Liver (tissue), 9 donors: ENCODE measurements around the gene KAT6B. TPM values are rescaled to one million over a fixed set of nuclear protein-coding genes. Genes with fewer than 3 reads are reported as not detected.

Experiments
- DNase-seq: peaks from one replicate; pipeline ENCODE4 v3.0.0-alpha.2; 2017; ENCODE audit warnings: low spot score
- H3K27ac ChIP-seq, 2 donors: one replicate each; pipeline ENCODE4 v1.7.0; 2013; ENCODE audit warnings: inconsistent platforms in 2 of 2, low read length in 2 of 2, control low read depth in 1 of 2, low read depth in 1 of 2, mild to moderate bottlenecking in 1 of 2
- H3K27me3 ChIP-seq, 4 donors: one replicate each; pipeline versions ENCODE4 v1.6.1 to v1.7.0; 2013; ENCODE audit warnings: low read length in 3 of 4, inconsistent platforms in 1 of 4, mild to moderate bottlenecking in 1 of 4, moderate library complexity in 1 of 4; ENCODE audit not compliant: control insufficient read depth in 4 of 4, insufficient read depth in 4 of 4
- H3K36me3 ChIP-seq, 4 donors: one replicate each; pipeline versions ENCODE4 v1.6.1 to v1.7.0; 2013; ENCODE audit warnings: low read length in 3 of 4, mild to moderate bottlenecking in 3 of 4, low read depth in 1 of 4, moderate library complexity in 1 of 4; ENCODE audit not compliant: control insufficient read depth in 4 of 4, insufficient read depth in 3 of 4
- H3K4me1 ChIP-seq, 4 donors: one replicate each; pipeline versions ENCODE4 v1.6.1 to v1.7.0; 2013; ENCODE audit warnings: low read length in 3 of 4, mild to moderate bottlenecking in 3 of 4, moderate library complexity in 1 of 4; ENCODE audit not compliant: control insufficient read depth in 4 of 4, insufficient read depth in 4 of 4
- H3K4me3 ChIP-seq, 3 donors: one replicate each; pipeline versions ENCODE4 v1.6.1 to v1.7.0; 2013; ENCODE audit warnings: low read length in 3 of 3, control low read depth in 1 of 3, low read depth in 1 of 3, mild to moderate bottlenecking in 1 of 3
- H3K9ac ChIP-seq, 2 donors: one replicate each; pipeline ENCODE4 v1.7.0; 2013; ENCODE audit warnings: low read length in 2 of 2, mild to moderate bottlenecking in 2 of 2, moderate library complexity in 2 of 2, control low read depth in 1 of 2, low read depth in 1 of 2
- H3K9me3 ChIP-seq, 4 donors: one replicate each; pipeline versions ENCODE4 v1.6.1 to v1.7.0; 2013; ENCODE audit warnings: low read length in 3 of 4; ENCODE audit not compliant: control insufficient read depth in 4 of 4
- EGR1 ChIP-seq, 2 donors: IDR thresholded peaks; 2 replicates each; pipeline ENCODE4 v1.6.1; 2016 to 2018; ENCODE audit warnings: antibody characterized with exemption in 2 of 2, low read depth in 2 of 2
- FOXA1 ChIP-seq: IDR thresholded peaks from 2 replicates; pipeline ENCODE4 v1.6.1; 2016; ENCODE audit warnings: antibody characterized with exemption
- FOXA2 ChIP-seq: IDR thresholded peaks from 2 replicates; pipeline ENCODE4 v1.6.1; 2016; ENCODE audit warnings: antibody characterized with exemption
- GABPA ChIP-seq, 2 donors: IDR thresholded peaks in 1 of 2; conservative IDR thresholded peaks in 1 of 2; 2 replicates each; pipeline ENCODE4 v1.6.1; 2016; ENCODE audit warnings: antibody characterized with exemption in 2 of 2, mild to moderate bottlenecking in 1 of 2, moderate library complexity in 1 of 2
- HNF4A ChIP-seq, 2 donors: conservative IDR thresholded peaks; 2 replicates each; pipeline ENCODE4 v1.6.1; 2016; ENCODE audit warnings: antibody characterized with exemption in 2 of 2, mild to moderate bottlenecking in 2 of 2
- HNF4G ChIP-seq: IDR thresholded peaks from 2 replicates; pipeline ENCODE4 v1.6.1; 2016; ENCODE audit warnings: antibody characterized with exemption
- JUND ChIP-seq, 2 donors: IDR thresholded peaks; 2 replicates each; pipeline ENCODE4 v1.6.1; 2016; ENCODE audit warnings: antibody characterized with exemption in 2 of 2
- MAX ChIP-seq: IDR thresholded peaks from 2 replicates; pipeline ENCODE4 v1.6.1; 2016; ENCODE audit warnings: antibody characterized with exemption
- NR2F2 ChIP-seq: IDR thresholded peaks from 2 replicates; pipeline ENCODE4 v1.6.1; 2016; ENCODE audit warnings: antibody characterized with exemption
- RAD21 ChIP-seq, 2 donors: IDR thresholded peaks; 2 replicates each; pipeline ENCODE4 v1.6.1; 2016; ENCODE audit warnings: antibody characterized with exemption in 2 of 2, mild to moderate bottlenecking in 2 of 2
- RXRA ChIP-seq, 2 donors: IDR thresholded peaks; 2 replicates each; pipeline ENCODE4 v1.6.1; 2017 to 2018; ENCODE audit warnings: antibody characterized with exemption in 2 of 2, mild to moderate bottlenecking in 1 of 2
- SP1 ChIP-seq: IDR thresholded peaks from 2 replicates; pipeline ENCODE4 v1.6.1; 2018; ENCODE audit warnings: antibody characterized with exemption, mild to moderate bottlenecking
- TAF1 ChIP-seq: conservative IDR thresholded peaks from 2 replicates; pipeline ENCODE4 v1.6.1; 2016; ENCODE audit warnings: antibody characterized with exemption, mild to moderate bottlenecking
- YY1 ChIP-seq: IDR thresholded peaks from 2 replicates; pipeline ENCODE4 v1.6.1; 2016; ENCODE audit warnings: antibody characterized with exemption, mild to moderate bottlenecking
- WGBS: extraction: QIAGEN DNeasy Blood & Tissue Kit; methylation state at CpG from one replicate; pipeline ENCODE4 v1.1.7; 2013; 5-methylcytosine and 5-hydroxymethylcytosine counted together
- polyA plus RNA-seq, 2 donors: library from polyadenylated mRNA; stranded (reverse) in 1 of 2; unstranded in 1 of 2; fragments of 200-250 nt in 1 of 2; fragments of >200 nt in 1 of 2; fragmentation: Nextera tagmentation in 1 of 2; extraction: Ambion mirVana in 1 of 2; gene quantifications; one replicate each; pipeline versions ENCODE4 v1.2.1 to v1.2.3, GENCODE V29; 2013 to 2015
- total RNA-seq, 2 donors: library from RNA; depleted of rRNA; stranded (reverse); fragments of >200 nt; gene quantifications; one replicate each; pipeline ENCODE4 v1.2.3, GENCODE V29; 2014
- TF ChIP-seq, protein P1 (sequence below): fragments of 150-350 bp; IDR thresholded peaks from 2 replicates; pipeline ENCODE4 v1.5.1; 2017; ENCODE audit warnings: improper control_type of control experiment, low read depth, low read length; ENCODE audit not compliant: missing input control
- TF ChIP-seq, protein P2 (sequence below): IDR thresholded peaks from 2 replicates; pipeline ENCODE4 v1.6.1; 2016; ENCODE audit warnings: antibody characterized with exemption
- TF ChIP-seq, protein P3 (sequence below): IDR thresholded peaks from 2 replicates; pipeline ENCODE4 v1.6.1; 2016; ENCODE audit warnings: antibody characterized with exemption, mild to moderate bottlenecking
- donor health status: healthy.
- donor health status: healthy.
- donor health status: healthy.
- donor health status: healthy.
- donor health status: healthy.

KAT6B gene
- total and polyA plus RNA-seq, 4 donors = 2.0 to 21.2 (median 8.8) TPM

DNA sequence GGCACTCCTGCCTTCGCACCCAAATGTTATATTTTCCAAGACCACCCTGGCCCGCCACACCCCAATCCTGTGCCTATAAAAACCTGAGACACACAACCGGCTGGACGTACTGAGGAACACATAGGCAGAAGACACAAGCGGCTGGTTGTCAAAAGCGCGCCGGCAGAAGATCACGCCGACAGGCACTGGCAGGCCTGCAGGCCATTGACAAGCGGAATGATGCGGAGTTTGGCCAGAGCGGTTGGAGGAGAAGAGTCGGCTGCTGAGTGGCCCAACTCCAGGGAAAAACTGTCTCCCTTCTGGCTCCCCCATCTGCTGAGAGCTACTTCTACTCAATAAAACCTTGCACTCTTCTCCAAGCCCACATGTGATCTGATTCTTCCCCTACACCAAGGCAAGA, 245.4 kb downstream of the KAT6B start:
- DNase-seq = no peak
- no peak overlapping the region for H3K9ac ChIP-seq

DNA sequence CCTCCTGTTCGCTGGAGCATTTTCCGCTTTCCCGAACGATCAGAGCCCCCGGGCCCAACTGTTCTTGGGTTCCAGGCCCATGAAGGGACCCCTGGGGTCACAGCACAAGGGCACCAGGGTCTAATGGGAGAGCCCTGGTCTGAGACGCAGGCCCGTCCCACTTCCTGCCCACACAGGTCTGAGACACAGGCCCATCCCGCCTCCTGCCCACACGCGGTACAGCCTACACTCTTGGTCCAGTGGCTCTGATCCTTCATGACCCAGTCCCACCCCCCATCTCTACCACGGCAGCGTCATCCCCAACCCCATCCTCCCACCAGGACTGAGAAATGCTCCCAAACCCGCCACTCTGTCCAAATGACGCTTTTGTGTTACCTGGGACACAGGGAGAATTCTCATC, 246.3 kb downstream of the KAT6B start:
- no peak overlapping the region for H3K27ac ChIP-seq
- no peak overlapping the region for H3K9ac ChIP-seq
- H3K27me3 ChIP-seq = no peaks in the 10 kb centered on the region
- H3K4me3 ChIP-seq = no peak overlapping the region
- H3K36me3 ChIP-seq = no peaks in the 10 kb centered on the region
- 93% methylated on average over 14 of the region's 14 CpGs for WGBS
- no peak for DNase-seq
- H3K9me3 ChIP-seq = no peaks in the 10 kb centered on the region
- TF ChIP-seq MAX (no peak), HNF4A (conservative IDR thresholded peaks at IDR 0.05) (no peak), EGR1 (IDR thresholded peaks at IDR 0.05; ENCODE audit: low read depth in 2 of 2) (no peak), JUND (IDR thresholded peaks at IDR 0.05) (no peak), SP1 (no peak), GABPA (IDR thresholded peaks at IDR 0.05 in 1 of 2, conservative IDR thresholded peaks at IDR 0.05 in 1 of 2) (no peak), FOXA1 (no peak), HNF4G (no peak), TAF1 (no peak), RAD21 (IDR thresholded peaks at IDR 0.05) (no peak), RXRA (IDR thresholded peaks at IDR 0.05) (no peak), NR2F2 (no peak), FOXA2 (no peak), YY1 (no peak)
- TF ChIP-seq, protein P1, sequence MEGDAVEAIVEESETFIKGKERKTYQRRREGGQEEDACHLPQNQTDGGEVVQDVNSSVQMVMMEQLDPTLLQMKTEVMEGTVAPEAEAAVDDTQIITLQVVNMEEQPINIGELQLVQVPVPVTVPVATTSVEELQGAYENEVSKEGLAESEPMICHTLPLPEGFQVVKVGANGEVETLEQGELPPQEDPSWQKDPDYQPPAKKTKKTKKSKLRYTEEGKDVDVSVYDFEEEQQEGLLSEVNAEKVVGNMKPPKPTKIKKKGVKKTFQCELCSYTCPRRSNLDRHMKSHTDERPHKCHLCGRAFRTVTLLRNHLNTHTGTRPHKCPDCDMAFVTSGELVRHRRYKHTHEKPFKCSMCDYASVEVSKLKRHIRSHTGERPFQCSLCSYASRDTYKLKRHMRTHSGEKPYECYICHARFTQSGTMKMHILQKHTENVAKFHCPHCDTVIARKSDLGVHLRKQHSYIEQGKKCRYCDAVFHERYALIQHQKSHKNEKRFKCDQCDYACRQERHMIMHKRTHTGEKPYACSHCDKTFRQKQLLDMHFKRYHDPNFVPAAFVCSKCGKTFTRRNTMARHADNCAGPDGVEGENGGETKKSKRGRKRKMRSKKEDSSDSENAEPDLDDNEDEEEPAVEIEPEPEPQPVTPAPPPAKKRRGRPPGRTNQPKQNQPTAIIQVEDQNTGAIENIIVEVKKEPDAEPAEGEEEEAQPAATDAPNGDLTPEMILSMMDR = no peak
- TF ChIP-seq, protein P2, sequence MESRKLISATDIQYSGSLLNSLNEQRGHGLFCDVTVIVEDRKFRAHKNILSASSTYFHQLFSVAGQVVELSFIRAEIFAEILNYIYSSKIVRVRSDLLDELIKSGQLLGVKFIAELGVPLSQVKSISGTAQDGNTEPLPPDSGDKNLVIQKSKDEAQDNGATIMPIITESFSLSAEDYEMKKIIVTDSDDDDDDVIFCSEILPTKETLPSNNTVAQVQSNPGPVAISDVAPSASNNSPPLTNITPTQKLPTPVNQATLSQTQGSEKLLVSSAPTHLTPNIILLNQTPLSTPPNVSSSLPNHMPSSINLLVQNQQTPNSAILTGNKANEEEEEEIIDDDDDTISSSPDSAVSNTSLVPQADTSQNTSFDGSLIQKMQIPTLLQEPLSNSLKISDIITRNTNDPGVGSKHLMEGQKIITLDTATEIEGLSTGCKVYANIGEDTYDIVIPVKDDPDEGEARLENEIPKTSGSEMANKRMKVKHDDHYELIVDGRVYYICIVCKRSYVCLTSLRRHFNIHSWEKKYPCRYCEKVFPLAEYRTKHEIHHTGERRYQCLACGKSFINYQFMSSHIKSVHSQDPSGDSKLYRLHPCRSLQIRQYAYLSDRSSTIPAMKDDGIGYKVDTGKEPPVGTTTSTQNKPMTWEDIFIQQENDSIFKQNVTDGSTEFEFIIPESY = no peak
- TF ChIP-seq, protein P3, sequence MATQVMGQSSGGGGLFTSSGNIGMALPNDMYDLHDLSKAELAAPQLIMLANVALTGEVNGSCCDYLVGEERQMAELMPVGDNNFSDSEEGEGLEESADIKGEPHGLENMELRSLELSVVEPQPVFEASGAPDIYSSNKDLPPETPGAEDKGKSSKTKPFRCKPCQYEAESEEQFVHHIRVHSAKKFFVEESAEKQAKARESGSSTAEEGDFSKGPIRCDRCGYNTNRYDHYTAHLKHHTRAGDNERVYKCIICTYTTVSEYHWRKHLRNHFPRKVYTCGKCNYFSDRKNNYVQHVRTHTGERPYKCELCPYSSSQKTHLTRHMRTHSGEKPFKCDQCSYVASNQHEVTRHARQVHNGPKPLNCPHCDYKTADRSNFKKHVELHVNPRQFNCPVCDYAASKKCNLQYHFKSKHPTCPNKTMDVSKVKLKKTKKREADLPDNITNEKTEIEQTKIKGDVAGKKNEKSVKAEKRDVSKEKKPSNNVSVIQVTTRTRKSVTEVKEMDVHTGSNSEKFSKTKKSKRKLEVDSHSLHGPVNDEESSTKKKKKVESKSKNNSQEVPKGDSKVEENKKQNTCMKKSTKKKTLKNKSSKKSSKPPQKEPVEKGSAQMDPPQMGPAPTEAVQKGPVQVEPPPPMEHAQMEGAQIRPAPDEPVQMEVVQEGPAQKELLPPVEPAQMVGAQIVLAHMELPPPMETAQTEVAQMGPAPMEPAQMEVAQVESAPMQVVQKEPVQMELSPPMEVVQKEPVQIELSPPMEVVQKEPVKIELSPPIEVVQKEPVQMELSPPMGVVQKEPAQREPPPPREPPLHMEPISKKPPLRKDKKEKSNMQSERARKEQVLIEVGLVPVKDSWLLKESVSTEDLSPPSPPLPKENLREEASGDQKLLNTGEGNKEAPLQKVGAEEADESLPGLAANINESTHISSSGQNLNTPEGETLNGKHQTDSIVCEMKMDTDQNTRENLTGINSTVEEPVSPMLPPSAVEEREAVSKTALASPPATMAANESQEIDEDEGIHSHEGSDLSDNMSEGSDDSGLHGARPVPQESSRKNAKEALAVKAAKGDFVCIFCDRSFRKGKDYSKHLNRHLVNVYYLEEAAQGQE = no peak
- no peaks in the 10 kb centered on the region for H3K4me1 ChIP-seq

More for the DNA sequence above, 245.4 kb downstream of the KAT6B start:
- no peak overlapping the region for H3K27ac ChIP-seq
- H3K9me3 ChIP-seq = no peaks in the 10 kb centered on the region
- H3K4me3 ChIP-seq = no peak overlapping the region
- no peaks in the 10 kb centered on the region for H3K4me1 ChIP-seq
- TF ChIP-seq, protein P3 = no peak
- no peak for TF ChIP-seq SP1
- no peak for TF ChIP-seq NR2F2
- TF ChIP-seq EGR1 (IDR thresholded peaks at IDR 0.05; ENCODE audit: low read depth in 2 of 2) = no peak
- TF ChIP-seq JUND (IDR thresholded peaks at IDR 0.05) = no peak
- TF ChIP-seq RXRA (IDR thresholded peaks at IDR 0.05) = no peak
- TF ChIP-seq HNF4A (conservative IDR thresholded peaks at IDR 0.05) = no peak
- TF ChIP-seq MAX = no peak
- no peaks in the 10 kb centered on the region for H3K27me3 ChIP-seq
- WGBS = 98% methylated on average over 14 of the region's 14 CpGs
- H3K36me3 ChIP-seq = no peaks in the 10 kb centered on the region
